GM12801 (cell line): Measurements from ENCODE around the gene DNAJA3.

Experiments
- TF ChIP-seq, protein P1 (sequence below): IDR thresholded peaks from one replicate; pipeline ENCODE4 v1.5.1; 2011; ENCODE audit warnings: control low read depth; ENCODE audit not compliant: insufficient read length; ENCODE audit errors: extremely low read depth

The DNAJA3 gene

GRCh38 chr16:4380119-4381063 is 45.3 kb upstream of the DNAJA3 start:
- TF ChIP-seq, protein P1, sequence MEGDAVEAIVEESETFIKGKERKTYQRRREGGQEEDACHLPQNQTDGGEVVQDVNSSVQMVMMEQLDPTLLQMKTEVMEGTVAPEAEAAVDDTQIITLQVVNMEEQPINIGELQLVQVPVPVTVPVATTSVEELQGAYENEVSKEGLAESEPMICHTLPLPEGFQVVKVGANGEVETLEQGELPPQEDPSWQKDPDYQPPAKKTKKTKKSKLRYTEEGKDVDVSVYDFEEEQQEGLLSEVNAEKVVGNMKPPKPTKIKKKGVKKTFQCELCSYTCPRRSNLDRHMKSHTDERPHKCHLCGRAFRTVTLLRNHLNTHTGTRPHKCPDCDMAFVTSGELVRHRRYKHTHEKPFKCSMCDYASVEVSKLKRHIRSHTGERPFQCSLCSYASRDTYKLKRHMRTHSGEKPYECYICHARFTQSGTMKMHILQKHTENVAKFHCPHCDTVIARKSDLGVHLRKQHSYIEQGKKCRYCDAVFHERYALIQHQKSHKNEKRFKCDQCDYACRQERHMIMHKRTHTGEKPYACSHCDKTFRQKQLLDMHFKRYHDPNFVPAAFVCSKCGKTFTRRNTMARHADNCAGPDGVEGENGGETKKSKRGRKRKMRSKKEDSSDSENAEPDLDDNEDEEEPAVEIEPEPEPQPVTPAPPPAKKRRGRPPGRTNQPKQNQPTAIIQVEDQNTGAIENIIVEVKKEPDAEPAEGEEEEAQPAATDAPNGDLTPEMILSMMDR = no peak

DNA sequence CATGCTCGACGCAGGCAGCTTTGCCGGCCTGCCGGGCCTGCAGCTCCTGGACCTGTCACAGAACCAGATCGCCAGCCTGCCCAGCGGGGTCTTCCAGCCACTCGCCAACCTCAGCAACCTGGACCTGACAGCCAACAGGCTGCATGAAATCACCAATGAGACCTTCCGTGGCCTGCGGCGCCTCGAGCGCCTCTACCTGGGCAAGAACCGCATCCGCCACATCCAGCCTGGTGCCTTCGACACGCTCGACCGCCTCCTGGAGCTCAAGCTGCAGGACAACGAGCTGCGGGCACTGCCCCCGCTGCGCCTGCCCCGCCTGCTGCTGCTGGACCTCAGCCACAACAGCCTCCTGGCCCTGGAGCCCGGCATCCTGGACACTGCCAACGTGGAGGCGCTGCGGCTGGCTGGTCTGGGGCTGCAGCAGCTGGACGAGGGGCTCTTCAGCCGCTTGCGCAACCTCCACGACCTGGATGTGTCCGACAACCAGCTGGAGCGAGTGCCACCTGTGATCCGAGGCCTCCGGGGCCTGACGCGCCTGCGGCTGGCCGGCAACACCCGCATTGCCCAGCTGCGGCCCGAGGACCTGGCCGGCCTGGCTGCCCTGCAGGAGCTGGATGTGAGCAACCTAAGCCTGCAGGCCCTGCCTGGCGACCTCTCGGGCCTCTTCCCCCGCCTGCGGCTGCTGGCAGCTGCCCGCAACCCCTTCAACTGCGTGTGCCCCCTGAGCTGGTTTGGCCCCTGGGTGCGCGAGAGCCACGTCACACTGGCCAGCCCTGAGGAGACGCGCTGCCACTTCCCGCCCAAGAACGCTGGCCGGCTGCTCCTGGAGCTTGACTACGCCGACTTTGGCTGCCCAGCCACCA is 44.4 kb upstream of the DNAJA3 start:
- TF ChIP-seq, protein P1 = no peak

GRCh38 chr16:4381935-4382794 is 43.5 kb upstream of the DNAJA3 start:
- TF ChIP-seq, protein P1 = no peak

GRCh38 chr16:4382795-4383357 is 42.8 kb upstream of the DNAJA3 start:
- TF ChIP-seq, protein P1 = no peak

DNA sequence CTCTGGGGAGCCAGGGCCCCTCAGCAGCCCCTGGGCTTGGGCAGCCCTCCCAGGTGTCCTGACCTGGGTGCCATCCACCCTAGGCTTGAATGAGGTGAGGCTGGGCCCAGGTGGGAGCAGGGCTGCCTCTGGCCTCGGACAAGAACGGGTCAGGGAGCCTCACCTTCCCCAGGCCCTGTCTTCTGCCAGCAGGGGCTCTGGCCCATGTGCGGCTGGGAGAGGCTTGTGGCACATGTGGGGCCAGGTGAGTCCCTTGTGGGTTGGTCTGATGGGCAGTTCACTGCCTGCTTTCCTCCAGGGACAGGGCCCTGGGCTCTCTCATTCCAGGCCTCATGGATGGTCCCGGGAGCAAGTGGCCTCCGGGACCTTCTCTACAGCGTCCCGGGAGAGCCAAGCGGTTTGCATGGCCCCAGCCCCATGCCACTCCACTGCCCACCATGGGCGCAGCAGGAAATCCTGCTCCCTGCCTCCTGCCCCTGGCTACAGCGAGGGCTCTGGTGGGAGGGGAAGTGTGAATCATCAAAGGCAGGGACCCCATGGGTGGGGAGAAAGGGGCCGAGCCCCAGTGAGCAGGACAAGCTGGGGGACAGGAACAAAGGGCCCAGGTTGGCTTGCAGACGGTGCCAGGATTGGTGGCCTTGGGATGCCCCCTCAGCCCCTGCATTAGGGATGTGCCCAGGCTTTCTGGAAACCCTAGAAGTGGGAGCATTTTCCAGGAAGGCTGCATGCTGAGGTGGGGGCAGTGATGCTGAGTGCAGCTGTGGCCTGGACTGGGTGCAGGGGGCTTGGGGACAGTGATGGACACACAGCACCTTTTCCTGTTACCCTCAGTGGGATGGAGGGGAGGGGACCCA is 41.9 kb upstream of the DNAJA3 start:
- TF ChIP-seq, protein P1 = no peak

GRCh38 chr16:4384509-4384942 is 41.1 kb upstream of the DNAJA3 start:
- TF ChIP-seq, protein P1 = no peak
